HG03175 (cell line): ENCODE measurements around the gene OR52R1.
"Not testable (repeated sequence)": the region's sequence is repeated elsewhere in the genome, so short reads cannot be mapped to it uniquely, and the experiment has no call there.

Experiments used
- ATAC-seq: cut with Tn5 transposase; IDR thresholded peaks from one replicate; pipeline ENCODE4 v1.9.1; 2021; ENCODE audit warnings: mild to moderate bottlenecking, moderate library complexity; ENCODE audit not compliant: unreplicated experiment

OR52R1 gene

GRCh38 chr11:4804280-4804679, at the start of gene OR52R1:
TSS of gene OR52R1 (minus strand) at chr11:4804380. CDS start at chr11:4804380, 0 bp downstream.
- no peak for ATAC-seq

GRCh38 chr11:4851033-4851432, 46.9 kb upstream of the OR52R1 start:
- no peak for ATAC-seq

GRCh38 chr11:4848908-4849532, 44.8 kb upstream of the OR52R1 start, which contains the start of gene OR51S1:
TSS of gene OR51S1 (minus strand) at chr11:4849208. CDS start at chr11:4849208, 0 bp downstream.
- ATAC-seq, result no peak

GRCh38 chr11:4839851-4840549, 35.8 kb upstream of the OR52R1 start:
- no peak for ATAC-seq

DNA sequence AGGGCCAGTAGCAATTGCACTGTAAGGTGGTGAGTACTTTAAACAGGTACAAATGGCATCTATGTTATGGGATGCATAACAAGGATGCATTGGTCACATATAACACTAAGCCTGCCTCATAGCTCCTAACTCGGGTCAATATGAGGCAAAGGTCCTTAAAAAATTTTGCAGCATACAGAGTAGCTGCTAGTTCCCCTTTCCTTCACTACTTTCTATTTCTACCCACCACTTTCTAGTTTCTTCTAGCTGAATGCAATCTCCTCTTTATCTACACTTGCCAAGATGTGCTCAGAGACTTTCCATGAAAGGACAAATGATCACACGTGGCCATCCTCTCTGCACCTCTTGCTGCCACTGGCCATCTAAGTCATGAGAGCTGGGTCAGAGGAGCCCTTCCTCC, 26.7 kb upstream of the OR52R1 start:
- ATAC-seq, result no peak

- no peak for ATAC-seq
Observed at GRCh38 chr11:4830346-4830745, 26.2 kb upstream of the OR52R1 start.

DNA sequence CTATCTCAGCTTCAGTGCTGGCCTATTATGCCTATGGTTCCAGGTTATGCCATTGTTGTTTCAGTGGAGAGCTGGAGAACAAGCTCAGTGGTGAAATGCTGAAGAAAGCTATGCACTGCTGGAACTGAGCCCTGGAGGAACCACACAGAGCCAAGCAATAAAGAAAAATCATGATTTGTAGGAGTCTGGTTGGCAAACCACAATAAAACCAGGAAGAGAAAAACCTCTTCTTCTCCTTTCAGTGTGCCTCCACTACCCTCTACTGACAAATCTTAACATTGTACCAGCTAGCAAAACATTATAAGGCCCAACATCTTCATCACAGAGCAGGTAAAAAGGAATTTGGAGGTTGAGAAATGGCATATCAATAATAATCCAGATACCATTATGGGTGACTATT, 22.2 kb upstream of the OR52R1 start:
- ATAC-seq, result no peak

- no peak for ATAC-seq
Observed at GRCh38 chr11:4825132-4825531, 21.0 kb upstream of the OR52R1 start.

GRCh38 chr11:4821021-4821420, 16.8 kb upstream of the OR52R1 start, which contains the start of gene OR51F2:
TSS of gene OR51F2 (plus strand) at chr11:4821321. CDS start at chr11:4821422, 101 bp downstream.
- ATAC-seq, result no peak

GRCh38 chr11:4809246-4809645, 5.1 kb upstream of the OR52R1 start:
- no peak for ATAC-seq

DNA sequence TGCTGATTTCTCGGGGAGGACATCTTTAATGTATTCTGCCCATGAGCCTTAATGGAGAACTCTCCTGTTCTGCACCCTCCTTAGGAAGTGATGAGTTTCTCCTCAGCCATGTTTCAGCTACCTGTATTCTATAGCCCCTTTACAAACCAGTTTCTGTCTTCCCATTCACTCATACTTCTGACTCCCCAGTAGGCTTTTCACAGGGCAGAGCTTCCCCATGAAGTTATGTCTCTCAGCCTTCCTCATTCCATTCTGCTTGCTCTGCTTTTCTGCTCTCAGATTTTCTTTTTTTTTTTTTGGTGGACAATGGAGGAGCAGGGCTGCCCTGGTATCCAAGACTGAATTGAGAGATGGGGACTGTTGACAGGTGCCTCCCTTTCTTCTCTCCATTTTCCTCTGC, 4.3 kb upstream of the OR52R1 start:
- no peak for ATAC-seq

- not testable (repeated sequence) for ATAC-seq
Observed at GRCh38 chr11:4801316-4801715, 2.9 kb downstream of the OR52R1 start.

DNA sequence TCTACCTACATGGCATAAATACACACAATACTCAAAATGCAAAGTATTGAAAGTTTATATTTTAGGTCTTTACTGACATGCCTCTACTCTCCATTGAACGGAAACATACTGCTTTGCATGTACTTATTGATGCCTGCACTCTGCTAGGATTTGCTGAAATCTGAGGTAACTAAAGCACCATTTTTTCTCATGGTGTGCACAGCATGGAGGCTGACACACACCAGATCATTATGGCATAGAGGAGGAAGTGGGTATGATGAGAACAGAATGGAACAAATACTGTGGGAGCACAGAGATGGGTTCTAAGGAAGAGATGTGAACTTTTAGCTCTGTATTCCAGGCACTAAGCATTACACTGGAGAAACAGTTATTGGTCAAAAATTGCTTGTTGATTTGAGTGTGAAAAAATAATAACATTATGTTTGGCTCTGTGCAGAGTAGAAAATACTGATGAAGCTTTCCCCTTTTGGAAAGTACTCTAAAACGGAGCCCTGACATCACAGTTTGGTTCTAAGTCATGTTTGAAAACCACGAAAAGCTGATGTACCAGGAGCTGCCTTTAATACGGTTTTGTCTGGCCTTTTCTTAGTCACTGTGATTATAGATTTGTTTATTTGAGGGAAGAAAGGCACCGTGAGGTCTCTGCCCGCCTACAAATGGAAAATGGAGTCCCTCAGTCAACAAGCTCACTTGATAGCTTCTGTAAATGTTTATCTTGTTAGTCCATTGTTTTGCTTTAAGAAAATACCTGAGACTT, 5.6 kb downstream of the OR52R1 start:
- no peak for ATAC-seq

DNA sequence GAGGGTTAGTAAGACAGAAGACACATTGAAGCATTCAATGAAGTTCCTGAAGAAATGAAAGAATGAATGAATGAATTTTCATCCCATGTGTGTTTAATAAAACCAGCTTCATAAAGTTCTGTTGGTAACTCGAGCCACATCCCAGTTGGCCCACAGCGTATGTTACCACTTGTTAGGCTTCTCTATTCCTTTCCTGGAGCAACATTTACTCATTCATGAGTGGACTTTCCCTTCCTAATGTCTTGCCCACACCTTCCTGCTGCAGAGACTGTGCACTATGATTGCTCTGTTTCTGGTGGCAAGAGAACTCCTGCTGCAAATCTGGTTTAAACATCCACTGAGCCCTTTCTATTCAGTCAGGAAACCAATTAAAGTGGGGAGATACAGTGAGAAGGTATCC, 7.0 kb downstream of the OR52R1 start:
- no peak for ATAC-seq

DNA sequence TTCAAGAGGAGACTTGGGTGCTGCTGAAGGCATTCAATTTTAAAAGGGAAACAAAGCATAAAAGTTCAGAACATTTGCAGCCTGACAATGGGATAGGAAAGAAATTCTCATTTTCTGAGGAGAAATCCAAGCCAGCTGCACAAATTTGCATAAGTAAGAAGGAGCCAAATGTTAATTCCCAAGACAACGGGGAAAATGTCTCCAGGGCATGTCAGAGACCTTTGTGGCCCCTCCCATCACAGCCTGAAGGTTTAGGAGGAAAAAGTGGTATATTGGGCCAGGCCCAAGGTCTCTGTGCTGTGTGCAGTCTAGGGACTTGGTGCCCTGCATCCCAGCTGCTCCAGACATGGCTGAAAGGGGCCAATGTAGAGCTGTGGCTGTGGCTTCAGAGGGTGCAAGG, 21.7 kb downstream of the OR52R1 start:
- no peak for ATAC-seq

DNA sequence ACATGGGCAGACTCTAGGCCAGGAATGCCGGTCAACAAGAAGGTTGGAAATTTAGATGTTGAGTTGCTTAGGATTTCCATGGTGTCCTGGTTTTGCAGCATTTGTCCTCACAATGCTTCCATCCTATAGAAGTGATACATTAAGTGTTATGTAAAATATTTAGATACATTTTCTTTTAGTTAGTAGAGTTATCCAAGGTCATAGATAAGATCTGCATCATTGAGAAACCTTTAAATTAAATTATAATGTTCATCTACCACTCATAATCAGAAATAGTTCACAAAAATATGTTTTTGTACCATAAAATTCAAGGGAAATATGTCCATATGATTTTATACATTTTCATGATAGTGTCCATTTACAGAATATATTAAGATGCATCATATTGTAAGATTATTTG, 34.3 kb downstream of the OR52R1 start, which contains the start of gene OR51F1:
TSS of gene OR51F1 (minus strand) at position 101 of the 400 bp plus-strand sequence. CDS start at position 101, 0 bp downstream.
- ATAC-seq, result no peak

- ATAC-seq, result no peak
Observed at GRCh38 chr11:4768094-4768493, 36.1 kb downstream of the OR52R1 start.

- ATAC-seq, result no peak
Observed at GRCh38 chr11:4766420-4767043, 37.6 kb downstream of the OR52R1 start.

DNA sequence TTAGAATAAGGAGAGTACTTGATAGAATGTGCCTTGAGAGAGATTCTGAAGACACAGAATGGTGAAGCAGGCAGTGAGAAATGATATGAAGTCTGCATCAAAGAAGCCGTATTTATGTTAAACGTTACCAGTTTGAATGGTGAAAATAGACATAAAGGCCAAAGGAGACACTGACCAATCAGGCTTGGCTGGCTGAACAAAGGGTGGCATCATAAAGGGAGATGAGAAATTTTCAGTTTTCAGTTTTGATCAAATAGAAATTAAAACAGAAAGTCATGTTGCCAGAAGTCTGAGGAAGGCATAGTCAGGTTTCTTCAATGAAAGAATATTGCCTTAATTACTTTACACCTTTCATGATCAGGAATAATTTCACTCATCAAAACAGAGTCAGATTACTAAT, 41.1 kb downstream of the OR52R1 start:
- no peak for ATAC-seq
